Choroid plexus epithelial cell (primary cell): ENCODE results near the gene TSPAN18.
A peak's percentile ranks its signal among the peaks of the same experiment; 100 is the strongest.

ENCODE experiments used
- DNase-seq: peaks from one replicate; pipeline ENCODE4 v3.0.0-alpha.2; 2010; ENCODE audit warnings: low read depth
- H3K4me3 ChIP-seq: 2 replicates; pipeline ENCODE4 v1.5.1; 2011; ENCODE audit warnings: low read depth, mild to moderate bottlenecking, control low read depth, low read length, moderate library complexity
- CTCF ChIP-seq: conservative IDR thresholded peaks from 2 replicates; pipeline ENCODE4 v1.5.1; 2011; ENCODE audit warnings: low read depth, mild to moderate bottlenecking, control low read depth, inconsistent platforms, low read length, moderate library complexity

TSPAN18 gene

DNA sequence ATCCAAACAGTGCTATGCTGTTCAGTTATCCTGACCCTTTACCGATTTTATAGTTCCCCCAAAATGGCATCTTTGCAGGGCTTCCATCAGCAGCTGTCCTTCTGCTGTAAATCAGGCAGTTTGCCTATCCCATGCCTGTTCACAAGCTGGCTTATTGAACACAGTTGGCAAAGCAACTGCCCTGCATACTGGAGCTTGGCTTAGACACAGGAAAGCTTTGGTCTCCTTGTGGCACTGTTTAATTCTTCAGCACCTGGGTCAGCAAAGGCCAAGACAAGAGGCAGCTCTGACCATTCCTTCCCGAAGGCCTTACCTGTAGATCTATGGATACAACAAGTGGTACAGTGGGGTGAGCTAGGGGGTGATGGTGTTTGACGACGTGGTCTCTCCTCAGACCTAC is 32.2 kb downstream of the TSPAN18 start:
- TF ChIP-seq CTCF: no peak
- DNase-seq: no peak
- no peak overlapping the region for H3K4me3 ChIP-seq

DNA sequence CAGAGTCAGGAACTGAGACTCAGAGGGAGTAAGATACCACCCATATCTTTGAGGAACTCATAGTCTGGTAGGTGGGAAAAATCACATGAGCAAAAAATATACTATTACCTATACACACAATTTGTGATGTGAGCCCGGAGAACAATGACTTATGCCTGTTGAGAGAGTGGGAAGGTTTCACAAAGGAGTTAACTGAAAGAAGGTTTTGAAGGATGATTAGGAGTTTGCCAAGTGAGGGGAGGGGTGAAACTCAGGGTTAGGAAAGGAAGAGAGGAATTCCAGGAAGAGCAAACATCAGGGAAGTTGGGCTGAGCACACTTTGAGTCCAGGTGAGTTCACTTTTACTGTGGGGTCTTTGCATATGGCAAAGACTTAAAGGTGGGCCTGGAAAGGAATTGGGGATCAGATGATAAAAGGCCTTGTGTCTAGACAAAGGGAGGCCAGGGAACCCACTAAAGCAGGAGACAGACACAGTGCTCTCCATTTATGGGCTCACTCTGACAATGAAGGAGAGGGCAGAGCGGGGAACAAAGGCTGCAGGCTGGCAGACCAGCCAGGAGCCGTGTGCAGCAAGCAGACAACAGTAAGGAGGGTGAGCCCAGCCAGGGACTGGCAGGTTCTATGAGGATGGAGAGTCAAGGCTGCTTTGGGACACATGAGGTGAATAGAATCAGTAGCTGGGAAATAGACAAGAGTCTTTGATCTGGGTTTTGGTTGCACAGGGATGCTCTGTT is 33.1 kb downstream of the TSPAN18 start:
- H3K4me3 ChIP-seq: no peak overlapping the region
- DNase-seq: no peak
- TF ChIP-seq CTCF: no peak

GRCh38 chr11:44760477-44760872 is 33.7 kb downstream of the TSPAN18 start:
- no peak for TF ChIP-seq CTCF
- DNase-seq: no peak
- H3K4me3 ChIP-seq: no peak overlapping the region

DNA sequence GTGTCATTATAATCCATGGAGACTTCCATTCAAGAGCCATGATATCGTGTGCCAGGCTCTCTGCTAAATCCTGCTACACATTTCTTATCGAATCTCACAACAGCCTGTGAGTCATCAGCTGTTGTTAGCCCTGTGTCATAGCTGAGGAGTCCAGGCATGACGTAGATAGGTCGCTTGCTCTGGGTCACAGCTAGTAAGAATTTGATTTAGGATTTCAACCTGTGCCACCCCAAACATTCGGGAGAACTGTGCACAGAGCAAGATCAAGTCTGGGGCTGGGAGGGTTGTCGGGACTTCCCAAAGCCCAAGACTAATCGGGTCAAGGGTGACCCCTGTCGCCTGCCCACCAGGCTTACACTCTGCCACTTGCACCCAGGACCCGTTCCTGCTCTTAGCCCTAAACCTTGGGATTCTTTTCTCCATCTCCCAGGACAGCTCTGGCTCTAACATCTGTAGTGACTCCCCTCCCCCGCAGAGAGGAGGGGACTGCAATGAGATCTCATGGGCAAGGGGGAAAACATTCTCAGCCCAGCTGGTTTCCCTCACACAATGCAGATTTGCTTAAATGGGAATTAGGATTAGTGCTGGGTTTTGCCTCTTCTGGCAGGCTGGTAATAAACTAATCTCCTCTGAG is 34.3 kb downstream of the TSPAN18 start:
- H3K4me3 ChIP-seq: no peak overlapping the region
- peak; percentile 77 for DNase-seq
- no peak for TF ChIP-seq CTCF

DNA sequence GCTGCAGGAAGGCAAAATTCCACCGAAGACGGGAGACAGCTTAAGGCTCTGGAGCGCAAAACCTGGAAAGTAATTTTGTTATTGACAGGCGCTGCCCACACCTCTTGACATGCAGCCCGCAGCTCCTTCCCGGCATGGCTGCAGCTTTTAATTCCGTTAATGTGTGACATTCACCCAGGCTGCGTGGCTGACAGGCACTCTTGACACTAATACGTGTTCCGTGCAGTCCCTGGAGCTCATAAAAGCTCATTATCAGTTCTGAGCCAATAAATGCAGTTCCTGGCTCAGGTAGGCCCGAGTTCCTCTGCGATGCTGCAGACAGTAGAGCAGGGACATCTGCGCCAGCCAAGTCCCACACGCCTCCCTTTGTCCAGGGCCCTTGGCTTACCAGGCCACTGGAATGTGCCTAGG is 34.8 kb downstream of the TSPAN18 start:
- H3K4me3 ChIP-seq: no peak overlapping the region

GRCh38 chr11:44763121-44763820 is 36.5 kb downstream of the TSPAN18 start:
- no peak overlapping the region for H3K4me3 ChIP-seq
- DNase-seq: peak; percentile 21
- TF ChIP-seq CTCF: no peak

More for the DNA sequence above, 34.8 kb downstream of the TSPAN18 start:
- DNase-seq: no peak
- no peak for TF ChIP-seq CTCF

GRCh38 chr11:44764583-44764982 is 37.8 kb downstream of the TSPAN18 start:
- no peak for TF ChIP-seq CTCF
- no peak for DNase-seq

More at GRCh38 chr11:44764583-44764982, 37.8 kb downstream of the TSPAN18 start:
- H3K4me3 ChIP-seq: no peak overlapping the region
